SJSA1 (cell line): ENCODE results near the gene CDH23. TPM values are rescaled to one million over a fixed set of nuclear protein-coding genes. Genes with fewer than 3 reads are reported as not detected.

ENCODE experiments used
- DNase-seq, 2 experiments: peaks; one replicate each; pipeline ENCODE4 v3.0.0-alpha.2; 2015 to 2020; ENCODE audit warnings: low spot score in 2 of 2, low read depth in 1 of 2
- H3K27ac ChIP-seq: fragments of 250-450 bp; sonication (Bioruptor Pico); 2 replicates; pipeline ENCODE4 v1.5.1; 2020; ENCODE audit warnings: mild to moderate bottlenecking, moderate library complexity
- H3K27me3 ChIP-seq: fragments of 250-450 bp; sonication (Bioruptor Pico); replicated peaks from 2 replicates; pipeline ENCODE4 v1.5.1; 2020; ENCODE audit warnings: mild to moderate bottlenecking, moderate library complexity
- H3K36me3 ChIP-seq: fragments of 250-450 bp; sonication (Bioruptor Pico); 2 replicates; pipeline ENCODE4 v1.5.1; 2020; ENCODE audit warnings: mild to moderate bottlenecking
- H3K4me1 ChIP-seq: fragments of 250-450 bp; sonication (Bioruptor Pico); replicated peaks from 2 replicates; pipeline ENCODE4 v1.6.1; 2021; ENCODE audit warnings: mild to moderate bottlenecking
- H3K4me3 ChIP-seq: fragments of 250-450 bp; sonication (Bioruptor Pico); 2 replicates; pipeline ENCODE4 v1.5.1; 2020; ENCODE audit warnings: mild to moderate bottlenecking
- H3K9me3 ChIP-seq: fragments of 250-450 bp; sonication (Bioruptor Pico); replicated peaks from 2 replicates; pipeline ENCODE4 v1.5.1; 2020; ENCODE audit warnings: mild to moderate bottlenecking
- total RNA-seq: library from RNA; depleted of rRNA; stranded (reverse); fragments of >200 nt; shearing (Covaris generic); gene quantifications from 2 replicates; pipeline ENCODE4 v1.2.3, GENCODE V29; 2014

CDH23 gene
- total RNA-seq, 1 experiment from 2014 or later, result 0.37 TPM

- Histone ChIP-seq H3K4me1 (0 out of 2 replicates have a peak, but pooled peaks cover 6% of the 10 kb centered on the region), H3K27me3 (no peaks in the 10 kb centered on the region), H3K9me3 (no peaks in the 10 kb centered on the region; the same call in 1 of the 2 replicates), H3K4me3 (no peak overlapping the region), H3K36me3 (no peaks in the 10 kb centered on the region), H3K27ac (no peak overlapping the region)
- no peak for DNase-seq
Observed at GRCh38 chr10:71613261-71613777, 216.6 kb downstream of the CDH23 start.

- Histone ChIP-seq H3K4me3 (no peak overlapping the region), H3K27me3 (no peaks in the 10 kb centered on the region), H3K36me3 (no peaks in the 10 kb centered on the region), H3K4me1 (0 out of 2 replicates have a peak, but pooled peaks cover 6% of the 10 kb centered on the region), H3K27ac (no peak overlapping the region), H3K9me3 (no peaks in the 10 kb centered on the region; the same call in 1 of the 2 replicates)
- no peak for DNase-seq
Observed at GRCh38 chr10:71613877-71614276, 217.2 kb downstream of the CDH23 start.

DNA sequence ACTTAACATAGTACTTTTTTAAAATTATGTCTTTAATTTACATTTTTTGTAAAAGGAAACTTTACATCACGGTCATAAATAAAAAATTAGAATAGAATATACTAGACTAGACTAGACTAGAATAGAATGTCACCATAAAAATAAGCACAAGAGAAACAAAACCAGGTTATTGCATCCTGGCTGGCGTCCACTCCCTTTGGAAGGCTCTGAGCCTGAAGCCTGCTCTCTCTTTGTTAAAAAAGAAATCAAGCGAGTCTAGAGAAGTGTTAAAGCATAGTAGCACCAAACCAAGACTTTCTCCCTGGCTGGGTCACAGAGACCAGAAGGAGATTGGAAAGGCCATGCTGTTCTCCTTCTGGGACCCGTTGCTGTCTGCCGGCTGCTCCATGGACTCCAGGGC lies 218.2 kb downstream of the CDH23 start:
- no peaks in the 10 kb centered on the region; the same call in 1 of the 2 replicates for H3K9me3 ChIP-seq
- H3K4me1 ChIP-seq, result 0 out of 2 replicates have a peak, but pooled peaks cover 6% of the 10 kb centered on the region
- H3K27ac ChIP-seq, result no peak overlapping the region
- H3K36me3 ChIP-seq, result no peaks in the 10 kb centered on the region
- no peak for DNase-seq
- no peaks in the 10 kb centered on the region for H3K27me3 ChIP-seq
- no peak overlapping the region for H3K4me3 ChIP-seq

- H3K4me1 ChIP-seq, result 0 out of 2 replicates have a peak, but pooled peaks cover 6% of the 10 kb centered on the region
- H3K27me3 ChIP-seq, result no peaks in the 10 kb centered on the region
- no peaks in the 10 kb centered on the region for H3K36me3 ChIP-seq
- no peak for DNase-seq
- no peak overlapping the region for H3K27ac ChIP-seq
- no peaks in the 10 kb centered on the region; the same call in 1 of the 2 replicates for H3K9me3 ChIP-seq
- no peak overlapping the region for H3K4me3 ChIP-seq
Observed at GRCh38 chr10:71615538-71616329, 219.0 kb downstream of the CDH23 start.

DNA sequence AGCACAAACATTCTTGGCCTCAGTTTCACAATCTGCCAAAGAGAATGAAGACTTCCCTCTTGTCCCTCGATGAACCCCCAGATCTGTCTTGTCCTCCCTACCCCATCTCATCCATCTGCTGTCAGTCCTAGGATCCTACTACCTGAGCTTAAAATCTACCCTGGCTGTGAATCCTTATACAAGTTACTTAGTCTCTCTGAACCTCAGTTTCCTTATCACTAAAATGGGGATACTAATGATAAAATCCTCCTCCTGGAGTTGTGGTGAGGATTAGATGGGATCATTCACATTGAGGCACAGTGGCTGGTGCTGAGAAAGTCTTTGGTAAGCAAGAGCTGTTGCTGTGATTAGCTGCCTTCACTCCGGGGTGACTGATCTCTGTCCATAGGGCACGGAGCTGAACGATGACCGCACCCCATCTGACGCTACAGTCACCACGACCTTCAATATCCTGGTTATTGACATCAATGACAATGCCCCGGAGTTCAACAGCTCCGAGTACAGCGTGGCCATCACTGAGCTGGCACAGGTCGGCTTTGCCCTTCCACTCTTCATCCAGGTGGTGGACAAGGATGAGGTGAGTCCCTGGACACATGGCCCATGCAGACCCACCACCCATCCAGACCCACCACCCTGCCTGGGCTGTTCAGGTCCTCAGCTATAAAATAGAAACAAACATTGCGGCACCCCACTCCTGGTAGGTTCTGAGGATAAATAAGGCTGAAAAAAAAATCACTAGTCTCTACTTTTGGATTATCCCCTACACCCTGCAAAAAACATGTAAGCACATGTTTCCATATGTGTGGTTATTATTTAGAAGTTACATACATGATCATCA lies 220.3 kb downstream of the CDH23 start:
- H3K27ac ChIP-seq, result no peak overlapping the region
- H3K9me3 ChIP-seq, result no peaks in the 10 kb centered on the region; the same call in 1 of the 2 replicates
- H3K27me3 ChIP-seq, result no peaks in the 10 kb centered on the region
- H3K4me1 ChIP-seq, result peaks cover 10% of the 10 kb centered on the region
- no peak for DNase-seq
- H3K4me3 ChIP-seq, result no peak overlapping the region
- no peaks in the 10 kb centered on the region for H3K36me3 ChIP-seq

- Histone ChIP-seq H3K27ac (no peak overlapping the region), H3K36me3 (0 out of 2 replicates have a peak, but pooled peaks cover 3% of the 10 kb centered on the region), H3K4me1 (peaks cover 22% of the 10 kb centered on the region), H3K27me3 (no peaks in the 10 kb centered on the region), H3K9me3 (no peaks in the 10 kb centered on the region; the same call in 1 of the 2 replicates), H3K4me3 (no peak overlapping the region)
- DNase-seq, result no peak
Observed at GRCh38 chr10:71618176-71618575, 221.5 kb downstream of the CDH23 start.

- Histone ChIP-seq H3K4me1 (peaks cover 26% of the 10 kb centered on the region), H3K27me3 (no peaks in the 10 kb centered on the region), H3K4me3 (no peak overlapping the region), H3K9me3 (no peaks in the 10 kb centered on the region; the same call in 1 of the 2 replicates), H3K27ac (no peak overlapping the region), H3K36me3 (0 out of 2 replicates have a peak, but pooled peaks cover 3% of the 10 kb centered on the region)
- DNase-seq, result no peak
Observed at GRCh38 chr10:71618598-71618997, 221.9 kb downstream of the CDH23 start.

GRCh38 chr10:71620642-71621041 lies 223.9 kb downstream of the CDH23 start:
- H3K27ac ChIP-seq, result no peak overlapping the region
- peaks cover 29% of the 10 kb centered on the region for H3K4me1 ChIP-seq
- no peak overlapping the region for H3K4me3 ChIP-seq
- no peaks in the 10 kb centered on the region; the same call in 1 of the 2 replicates for H3K9me3 ChIP-seq
- H3K27me3 ChIP-seq, result no peaks in the 10 kb centered on the region
- 0 out of 2 replicates have a peak, but pooled peaks cover 3% of the 10 kb centered on the region for H3K36me3 ChIP-seq
- DNase-seq, result no peak

DNA sequence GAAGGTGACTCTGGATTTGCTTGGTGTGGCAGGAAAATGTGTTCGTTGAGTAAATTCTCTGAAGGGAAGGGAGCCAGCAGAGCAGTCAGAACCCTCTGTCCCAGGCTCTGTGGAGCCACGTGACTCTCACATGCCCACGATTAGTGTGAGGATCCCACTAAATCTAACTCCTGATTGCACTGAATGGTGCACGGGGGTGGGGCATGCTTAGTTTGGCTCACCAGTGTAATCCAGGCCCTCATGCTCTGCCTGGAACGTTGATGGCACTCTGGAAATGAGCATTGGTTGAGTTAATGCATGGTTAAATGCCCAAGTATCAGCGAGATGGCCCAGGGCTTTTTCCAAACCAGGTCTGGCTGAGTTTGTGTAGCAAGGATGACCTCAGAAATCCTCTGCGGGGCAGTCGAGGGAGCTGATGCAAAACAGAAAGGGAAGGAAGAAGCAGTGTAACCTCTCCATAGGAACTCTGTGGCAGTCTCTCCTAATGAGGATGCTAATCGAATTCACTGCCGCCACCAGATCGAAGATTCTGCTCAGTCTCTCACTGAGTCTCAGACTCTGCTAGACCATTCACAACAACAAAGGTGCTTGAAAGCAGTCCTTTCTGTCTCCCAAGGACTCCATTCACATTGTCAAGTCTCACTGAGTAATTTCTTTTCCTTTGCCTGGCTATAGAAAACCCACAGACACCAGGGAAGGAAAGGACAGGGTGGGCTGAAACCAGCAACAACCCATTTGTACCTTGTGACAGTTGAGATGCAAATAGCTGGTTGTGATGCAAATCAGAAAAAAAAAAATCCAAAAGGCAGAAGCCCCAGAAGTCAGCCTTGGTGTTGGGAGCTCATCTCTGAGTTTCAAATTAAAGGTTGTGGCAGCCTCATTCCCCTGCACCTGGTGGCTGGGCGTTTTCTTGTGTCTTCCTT lies 224.8 kb downstream of the CDH23 start:
- Histone ChIP-seq H3K9me3 (no peaks in the 10 kb centered on the region; the same call in 1 of the 2 replicates), H3K36me3 (0 out of 2 replicates have a peak, but pooled peaks cover 3% of the 10 kb centered on the region), H3K27me3 (no peaks in the 10 kb centered on the region), H3K27ac (peak overlapping the region; percentile 73), H3K4me1 (peaks cover 29% of the 10 kb centered on the region), H3K4me3 (no peak overlapping the region)
- DNase-seq, result no peak

GRCh38 chr10:71622154-71622526 lies 225.4 kb downstream of the CDH23 start:
- Histone ChIP-seq H3K27ac (peak overlapping the region; percentile 73), H3K36me3 (0 out of 2 replicates have a peak, but pooled peaks cover 3% of the 10 kb centered on the region), H3K4me3 (no peak overlapping the region), H3K4me1 (peaks cover 29% of the 10 kb centered on the region), H3K27me3 (no peaks in the 10 kb centered on the region), H3K9me3 (no peaks in the 10 kb centered on the region; the same call in 1 of the 2 replicates)
- peak; percentile 85 to 90 for DNase-seq

DNA sequence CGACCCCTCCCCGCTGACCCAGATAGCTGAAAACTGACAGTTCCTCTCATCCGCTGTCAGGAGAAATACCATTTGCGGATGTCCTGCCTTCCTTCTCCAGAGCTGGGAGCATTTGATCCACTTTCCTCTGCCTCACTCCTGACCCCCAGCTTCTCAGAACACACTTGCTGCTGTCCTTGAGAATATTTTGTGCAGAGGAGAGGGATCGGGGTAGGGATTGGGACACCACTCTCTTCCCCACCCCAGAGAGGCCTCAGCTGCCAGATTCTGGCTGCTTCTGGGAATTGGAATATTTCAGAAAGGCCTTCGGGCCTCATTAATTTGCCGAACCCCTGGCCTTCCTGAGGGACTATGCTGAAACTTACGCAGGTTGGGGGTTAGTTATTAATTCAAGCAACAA lies 225.9 kb downstream of the CDH23 start:
- Histone ChIP-seq H3K4me1 (peaks cover 29% of the 10 kb centered on the region), H3K27me3 (no peaks in the 10 kb centered on the region), H3K36me3 (0 out of 2 replicates have a peak, but pooled peaks cover 3% of the 10 kb centered on the region), H3K4me3 (no peak overlapping the region), H3K27ac (peak overlapping the region; percentile 73), H3K9me3 (no peaks in the 10 kb centered on the region)
- no peak for DNase-seq

DNA sequence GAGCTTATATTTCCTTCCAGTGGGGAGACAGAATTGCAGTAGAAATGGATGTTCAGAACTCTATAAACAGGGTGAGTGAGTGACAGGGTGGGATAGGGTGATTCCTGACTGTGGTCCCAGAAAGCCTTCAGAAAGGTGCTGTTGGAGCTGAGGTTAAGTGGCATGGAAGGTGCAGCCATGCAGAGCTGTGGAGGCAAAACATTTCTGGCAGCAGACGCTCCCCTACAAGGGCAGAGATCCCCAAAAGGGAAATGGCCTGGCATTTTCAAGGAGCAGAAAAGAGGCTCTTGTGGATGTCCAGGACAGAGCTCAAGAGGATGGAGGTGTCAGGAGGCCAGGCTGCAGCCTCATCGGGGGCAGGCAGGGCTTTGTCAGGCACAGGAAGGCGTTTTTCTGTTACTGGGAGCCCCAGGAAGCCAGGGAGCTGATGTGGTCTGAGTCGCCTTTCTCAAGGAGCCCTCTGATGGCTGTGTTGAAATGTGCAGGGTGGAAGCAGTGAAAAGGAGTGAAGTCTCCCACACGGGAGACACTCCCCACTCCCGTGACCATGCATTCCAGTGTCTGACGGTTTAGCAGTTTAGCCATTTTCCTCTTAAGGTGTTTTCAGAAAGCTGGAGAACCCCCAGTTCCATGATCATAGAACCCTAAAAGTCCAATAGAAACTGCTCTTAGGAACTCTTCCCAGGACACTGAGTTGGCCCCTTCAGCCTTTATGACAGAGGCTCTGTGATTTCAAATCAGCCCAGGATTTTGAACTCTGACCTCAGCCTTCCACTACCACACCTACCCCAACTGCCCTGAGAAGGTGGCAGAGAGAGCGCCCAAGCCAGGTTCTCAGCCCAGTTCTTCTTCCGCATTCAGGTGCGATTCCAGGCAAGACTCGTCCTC lies 226.6 kb downstream of the CDH23 start:
- Histone ChIP-seq H3K9me3 (no peaks in the 10 kb centered on the region), H3K4me3 (no peak overlapping the region), H3K4me1 (peaks cover 29% of the 10 kb centered on the region), H3K36me3 (0 out of 2 replicates have a peak, but pooled peaks cover 3% of the 10 kb centered on the region), H3K27ac (peak overlapping the region; percentile 73), H3K27me3 (no peaks in the 10 kb centered on the region)
- peak; percentile 46 to 62 for DNase-seq
